ENCODE results near the gene NRG2.

DNA sequence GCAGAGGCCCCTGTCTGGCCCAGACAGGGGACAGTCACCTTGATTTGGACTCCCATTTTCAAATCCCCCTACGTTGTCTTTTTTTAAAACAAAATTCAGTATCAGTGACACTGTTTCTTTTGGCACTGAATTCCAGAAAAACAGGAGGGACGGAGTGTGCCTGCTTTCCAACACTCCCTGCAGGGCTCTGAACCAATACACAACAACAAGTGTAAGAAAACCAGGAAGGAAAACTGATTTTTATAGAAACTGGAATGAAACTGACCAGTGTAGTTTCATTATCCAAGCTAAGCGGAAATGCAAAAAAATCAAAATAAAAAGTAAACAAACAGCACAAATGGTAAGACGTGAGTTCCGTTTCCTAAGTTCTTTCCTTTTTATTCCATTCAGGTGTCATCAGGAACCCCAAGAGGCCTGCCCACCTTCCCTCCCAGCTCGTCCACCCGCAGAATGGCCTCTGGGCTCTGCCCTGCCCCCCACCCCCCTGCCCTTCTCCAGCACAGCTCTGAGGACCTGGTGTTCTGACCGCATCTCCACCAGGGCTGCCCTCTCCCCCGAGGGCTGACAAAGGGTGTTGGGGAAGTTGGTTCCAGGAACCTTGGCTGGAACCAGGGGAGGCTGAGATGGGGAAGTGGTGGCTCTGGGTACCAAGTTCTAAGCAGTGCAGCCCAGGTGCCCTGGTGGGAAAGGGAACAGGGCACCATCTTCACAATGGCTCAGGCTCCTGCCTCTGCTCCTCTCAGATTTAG lies 173.9 kb downstream of the NRG2 start:
- no peak for TF ChIP-seq POLR2A (IDR thresholded peaks at IDR 0.05)
- TF ChIP-seq, protein P1, sequence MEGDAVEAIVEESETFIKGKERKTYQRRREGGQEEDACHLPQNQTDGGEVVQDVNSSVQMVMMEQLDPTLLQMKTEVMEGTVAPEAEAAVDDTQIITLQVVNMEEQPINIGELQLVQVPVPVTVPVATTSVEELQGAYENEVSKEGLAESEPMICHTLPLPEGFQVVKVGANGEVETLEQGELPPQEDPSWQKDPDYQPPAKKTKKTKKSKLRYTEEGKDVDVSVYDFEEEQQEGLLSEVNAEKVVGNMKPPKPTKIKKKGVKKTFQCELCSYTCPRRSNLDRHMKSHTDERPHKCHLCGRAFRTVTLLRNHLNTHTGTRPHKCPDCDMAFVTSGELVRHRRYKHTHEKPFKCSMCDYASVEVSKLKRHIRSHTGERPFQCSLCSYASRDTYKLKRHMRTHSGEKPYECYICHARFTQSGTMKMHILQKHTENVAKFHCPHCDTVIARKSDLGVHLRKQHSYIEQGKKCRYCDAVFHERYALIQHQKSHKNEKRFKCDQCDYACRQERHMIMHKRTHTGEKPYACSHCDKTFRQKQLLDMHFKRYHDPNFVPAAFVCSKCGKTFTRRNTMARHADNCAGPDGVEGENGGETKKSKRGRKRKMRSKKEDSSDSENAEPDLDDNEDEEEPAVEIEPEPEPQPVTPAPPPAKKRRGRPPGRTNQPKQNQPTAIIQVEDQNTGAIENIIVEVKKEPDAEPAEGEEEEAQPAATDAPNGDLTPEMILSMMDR (IDR thresholded peaks at IDR 0.05), result no peak
